HEK293 (cell line): Measurements from ENCODE around the gene TMED1.

Experiments used
- ZNF776 ChIP-seq: fragments of 450-650 bp; formaldehyde crosslinking; IDR thresholded peaks from 2 replicates; pipeline ENCODE4 v1.5.0; 2017; ENCODE audit warnings: missing biosample characterization, missing genetic modification characterization, borderline replicate concordance
- TF ChIP-seq, protein P1 (sequence below): fragments of 450-650 bp; formaldehyde crosslinking; IDR thresholded peaks from 2 replicates; pipeline ENCODE4 v1.5.1; 2016; ENCODE audit warnings: missing biosample characterization, missing genetic modification characterization

DNA sequence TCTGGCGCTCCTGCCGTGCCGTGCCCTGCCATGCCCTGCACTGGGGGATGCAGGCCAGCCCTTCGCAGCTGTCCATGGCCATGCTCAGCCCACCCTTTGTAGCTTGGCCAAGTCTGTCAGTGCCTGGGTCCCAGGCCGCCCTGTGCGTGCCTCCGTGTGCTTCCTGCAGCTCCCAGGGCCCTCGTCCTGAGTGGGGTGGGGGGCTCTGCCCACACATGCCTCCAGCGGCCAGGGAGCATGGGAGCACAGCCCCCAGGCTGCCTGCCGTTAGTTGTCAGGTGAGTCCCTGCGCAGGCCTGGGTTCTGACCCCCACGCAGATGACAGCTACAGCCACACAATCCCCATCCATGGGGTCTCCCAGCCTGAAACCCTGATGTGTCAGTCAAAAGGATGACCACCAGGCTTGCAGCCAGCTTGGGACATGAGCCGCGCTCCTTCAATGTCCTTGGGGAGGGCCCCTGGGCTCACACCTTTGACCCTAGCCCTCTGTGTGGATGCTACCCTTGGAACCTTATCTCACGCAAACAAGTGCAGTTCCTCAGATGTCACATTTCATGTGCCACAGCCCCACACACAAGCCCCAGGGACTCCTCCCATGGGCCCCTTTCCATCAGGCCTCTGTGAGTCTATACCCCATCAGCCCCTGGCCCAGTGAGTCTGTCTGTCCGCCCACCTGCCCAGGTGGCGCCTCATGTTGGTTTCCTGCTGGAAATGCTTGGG is 24.5 kb downstream of the TMED1 start:
- no peak for TF ChIP-seq ZNF776 (tag by site-specific recombination)
- TF ChIP-seq, protein P1, sequence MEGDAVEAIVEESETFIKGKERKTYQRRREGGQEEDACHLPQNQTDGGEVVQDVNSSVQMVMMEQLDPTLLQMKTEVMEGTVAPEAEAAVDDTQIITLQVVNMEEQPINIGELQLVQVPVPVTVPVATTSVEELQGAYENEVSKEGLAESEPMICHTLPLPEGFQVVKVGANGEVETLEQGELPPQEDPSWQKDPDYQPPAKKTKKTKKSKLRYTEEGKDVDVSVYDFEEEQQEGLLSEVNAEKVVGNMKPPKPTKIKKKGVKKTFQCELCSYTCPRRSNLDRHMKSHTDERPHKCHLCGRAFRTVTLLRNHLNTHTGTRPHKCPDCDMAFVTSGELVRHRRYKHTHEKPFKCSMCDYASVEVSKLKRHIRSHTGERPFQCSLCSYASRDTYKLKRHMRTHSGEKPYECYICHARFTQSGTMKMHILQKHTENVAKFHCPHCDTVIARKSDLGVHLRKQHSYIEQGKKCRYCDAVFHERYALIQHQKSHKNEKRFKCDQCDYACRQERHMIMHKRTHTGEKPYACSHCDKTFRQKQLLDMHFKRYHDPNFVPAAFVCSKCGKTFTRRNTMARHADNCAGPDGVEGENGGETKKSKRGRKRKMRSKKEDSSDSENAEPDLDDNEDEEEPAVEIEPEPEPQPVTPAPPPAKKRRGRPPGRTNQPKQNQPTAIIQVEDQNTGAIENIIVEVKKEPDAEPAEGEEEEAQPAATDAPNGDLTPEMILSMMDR (tag by site-specific recombination): no peak
